ENCODE measurements around the gene RRAGC.
"Not testable (repeated sequence)": the region's sequence is repeated elsewhere in the genome, so short reads cannot be mapped to it uniquely, and the experiment has no call there.

The RRAGC gene

DNA sequence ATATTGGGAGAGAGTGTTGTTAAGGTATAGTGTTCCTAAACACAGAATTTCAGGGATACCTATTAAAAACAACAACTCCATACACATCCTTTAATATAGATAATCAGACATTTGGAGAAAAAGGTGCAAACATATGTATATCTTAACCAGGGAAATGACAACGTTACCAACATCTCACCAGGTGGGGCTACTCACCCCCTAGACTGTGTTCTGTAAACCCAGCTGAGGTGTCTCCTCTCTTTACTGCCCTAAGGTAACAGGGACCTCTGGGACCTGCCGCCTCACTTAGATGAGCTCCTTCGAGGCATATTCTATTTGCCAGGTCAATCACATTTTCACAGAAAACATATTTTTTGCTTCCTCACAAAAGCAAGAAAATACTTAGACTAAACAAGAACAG, 13.4 kb downstream of the RRAGC start:
- H3K27me3 Mint-ChIP-seq (ENCODE audit: low read depth): no peaks in the 10 kb centered on the region
- H3K27ac Mint-ChIP-seq: no peak overlapping the region
- H3K9me3 Mint-ChIP-seq: no peaks in the 10 kb centered on the region
- peaks cover 64% of the 10 kb centered on the region for H3K36me3 Mint-ChIP-seq (ENCODE audit: low read depth)
- no peak overlapping the region for H3K4me3 Mint-ChIP-seq
- H3K4me1 Mint-ChIP-seq: no peaks in the 10 kb centered on the region
- no peak for TF ChIP-seq CTCF (IDR thresholded peaks at IDR 0.05; ENCODE audit: unreplicated experiment in 3 of 3)

DNA sequence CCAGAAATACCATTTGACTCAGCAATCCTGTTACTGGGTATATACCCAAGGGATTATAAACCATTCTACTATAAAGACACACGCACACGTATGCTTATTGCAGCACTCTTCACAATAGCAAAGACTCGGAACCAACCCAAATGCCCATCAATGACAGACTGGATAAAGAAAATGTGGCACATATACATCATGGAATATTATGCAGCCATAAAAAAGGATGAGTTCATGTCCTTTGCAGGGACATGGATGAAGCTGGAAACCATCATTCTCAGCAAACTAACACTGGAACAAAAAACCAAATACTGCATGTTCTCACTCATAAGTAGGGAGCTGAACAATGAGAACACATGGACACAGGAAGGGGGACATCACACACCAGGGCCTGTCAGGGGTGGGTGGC, 14.5 kb downstream of the RRAGC start:
- not testable (repeated sequence) for H3K9me3 Mint-ChIP-seq; H3K27me3 Mint-ChIP-seq (ENCODE audit: low read depth); H3K27ac Mint-ChIP-seq; H3K4me3 Mint-ChIP-seq; H3K4me1 Mint-ChIP-seq
- peaks cover 61% of the 10 kb centered on the region for H3K36me3 Mint-ChIP-seq (ENCODE audit: low read depth)

DNA sequence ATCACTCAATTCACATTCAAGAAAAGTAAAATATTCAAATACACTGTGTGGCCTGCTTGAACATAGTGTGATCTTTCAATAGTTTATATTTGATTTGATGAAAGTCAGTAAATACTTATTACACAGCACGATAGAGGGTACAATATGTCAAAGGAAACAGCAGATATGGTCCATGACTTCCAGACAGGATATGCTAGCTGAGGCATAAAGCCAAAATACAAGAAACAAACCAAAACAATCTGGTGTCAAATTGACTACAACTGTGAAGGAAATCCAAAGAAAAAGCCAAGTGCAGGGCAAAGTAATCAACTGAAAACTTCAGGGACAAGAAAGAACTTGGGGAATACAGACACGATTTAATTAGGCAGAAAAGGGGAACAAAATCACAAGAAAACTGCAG, 19.3 kb downstream of the RRAGC start:
- H3K36me3 Mint-ChIP-seq (ENCODE audit: low read depth): peaks cover 58% of the 10 kb centered on the region

GRCh38 chr1:38839363-38839762, 20.2 kb downstream of the RRAGC start:
- TF ChIP-seq CTCF (IDR thresholded peaks at IDR 0.05; ENCODE audit: unreplicated experiment in 3 of 3): no peak
- Mint-ChIP-seq H3K36me3 (ENCODE audit: low read depth) (peaks cover 49% of the 10 kb centered on the region), H3K27ac (no peak overlapping the region), H3K4me3 (no peak overlapping the region), H3K9me3 (no peaks in the 10 kb centered on the region), H3K27me3 (ENCODE audit: low read depth) (no peaks in the 10 kb centered on the region), H3K4me1 (peaks cover 5% of the 10 kb centered on the region)

More for the DNA sequence above, 19.3 kb downstream of the RRAGC start:
- Mint-ChIP-seq H3K9me3 (no peaks in the 10 kb centered on the region), H3K4me3 (no peak overlapping the region), H3K4me1 (peaks cover 5% of the 10 kb centered on the region), H3K27me3 (ENCODE audit: low read depth) (no peaks in the 10 kb centered on the region), H3K27ac (no peak overlapping the region)
- TF ChIP-seq CTCF (IDR thresholded peaks at IDR 0.05; ENCODE audit: unreplicated experiment in 3 of 3): no peak

GRCh38 chr1:38836316-38836715, 23.3 kb downstream of the RRAGC start:
- Mint-ChIP-seq H3K27me3 (ENCODE audit: low read depth) (peaks cover 10% of the 10 kb centered on the region), H3K36me3 (ENCODE audit: low read depth) (peaks cover 26% of the 10 kb centered on the region)
- H3K4me1 Mint-ChIP-seq, H3K27ac Mint-ChIP-seq, H3K9me3 Mint-ChIP-seq, H3K4me3 Mint-ChIP-seq: not testable (repeated sequence)

- TF ChIP-seq CTCF (IDR thresholded peaks at IDR 0.05; ENCODE audit: unreplicated experiment in 3 of 3): peak; percentile 82 to 92 (median 89)
- H3K9me3 Mint-ChIP-seq: no peaks in the 10 kb centered on the region
Measured at GRCh38 chr1:38834937-38835827, 24.4 kb downstream of the RRAGC start.

DNA sequence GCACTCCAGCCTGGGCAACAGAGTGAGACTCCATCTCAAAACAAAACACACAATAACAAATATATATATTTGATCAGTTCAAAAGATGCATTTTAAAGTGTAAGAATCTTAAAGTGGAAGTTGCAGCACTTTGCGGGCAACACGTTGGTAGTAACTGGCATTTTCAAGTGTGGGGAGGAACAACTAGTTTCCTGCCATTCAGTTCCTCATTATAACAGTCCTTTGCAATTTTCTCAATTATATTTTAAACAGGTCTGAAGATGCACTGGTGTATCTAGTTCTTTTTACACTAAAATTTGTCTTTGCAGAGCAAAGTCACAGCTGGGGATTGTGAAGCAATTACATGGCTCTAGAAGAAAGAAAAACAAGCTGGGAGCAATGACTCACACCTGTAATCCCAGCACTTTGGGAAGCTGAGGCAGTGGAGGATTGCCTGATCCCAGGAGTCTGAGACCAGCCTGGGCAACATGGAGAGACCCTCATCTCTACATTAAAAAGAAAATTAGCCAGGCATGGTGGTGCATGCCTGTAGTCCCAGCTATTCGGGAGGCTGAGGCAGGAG, 25.3 kb downstream of the RRAGC start:
- Mint-ChIP-seq H3K27me3 (ENCODE audit: low read depth) (peaks cover 26% of the 10 kb centered on the region), H3K36me3 (ENCODE audit: low read depth) (peaks cover 16% of the 10 kb centered on the region), H3K4me1 (no peaks in the 10 kb centered on the region), H3K4me3 (no peak overlapping the region), H3K9me3 (no peaks in the 10 kb centered on the region), H3K27ac (no peak overlapping the region)
- TF ChIP-seq CTCF (IDR thresholded peaks at IDR 0.05; ENCODE audit: unreplicated experiment in 3 of 3): no peak

More at GRCh38 chr1:38834937-38835827, 24.4 kb downstream of the RRAGC start:
- Mint-ChIP-seq H3K27me3 (ENCODE audit: low read depth) (peaks cover 17% of the 10 kb centered on the region), H3K27ac (no peak overlapping the region), H3K36me3 (ENCODE audit: low read depth) (peaks cover 21% of the 10 kb centered on the region), H3K4me3 (no peak overlapping the region), H3K4me1 (peaks cover 1% of the 10 kb centered on the region)
